Panc1 (cell line): ENCODE results near the gene FRMD4A. TPM values are rescaled to one million over a fixed set of nuclear protein-coding genes. Genes with fewer than 3 reads are reported as not detected.

Source experiments
- ATAC-seq: fragments of 200-7000 bp; cut with Tn5 transposase; 2 replicates; pipeline ENCODE4 v1.9.1; 2020; ENCODE audit warnings: mild to moderate bottlenecking, moderate library complexity
- BruUV-seq: library from RNA; stranded (reverse); fragments of 400-500 nt; replicated peaks from 2 replicates; lab custom pipeline; 2021; lab: Mats Ljungman, UMichigan
- CTCF ChIA-PET: fragments of 300-600 bp; sonication (Branson Sonifier 250); formaldehyde crosslinking; loops from one replicate; lab custom pipeline; 2022; ENCODE audit warnings: antibody characterized with exemption; lab: Charles Lee
- POLR2A ChIA-PET: fragments of 300-600 bp; sonication (Branson Sonifier 250); formaldehyde crosslinking; loops from one replicate; lab custom pipeline; 2022; ENCODE audit warnings: antibody characterized with exemption; lab: Charles Lee
- DNase-seq: peaks from one replicate; pipeline ENCODE4 v3.0.0-alpha.2; 2010; ENCODE audit warnings: low read depth, low spot score
- H3K27ac ChIP-seq: 2 replicates; pipeline ENCODE4 v1.5.1; 2011; ENCODE audit warnings: mild to moderate bottlenecking, low read length, inconsistent platforms
- H3K27me3 ChIP-seq: fragments of 200-500 bp; sonication (Bioruptor generic); 2 replicates; pipeline ENCODE4 v1.6.0; 2014; ENCODE audit warnings: low read length, inconsistent platforms; ENCODE audit not compliant: control insufficient read depth, insufficient read depth
- H3K36me3 ChIP-seq: fragments of 200-500 bp; sonication (Bioruptor generic); 2 replicates; pipeline ENCODE4 v1.5.1; 2014; ENCODE audit warnings: inconsistent platforms, mild to moderate bottlenecking, low read length, moderate library complexity; ENCODE audit not compliant: control insufficient read depth, insufficient read depth
- H3K4me1 ChIP-seq: 2 replicates; pipeline ENCODE4 v1.5.1; 2011; ENCODE audit warnings: inconsistent platforms, mild to moderate bottlenecking, low read length, moderate library complexity; ENCODE audit not compliant: control insufficient read depth, insufficient read depth
- H3K4me3 ChIP-seq, 2 experiments: 2 replicates each; pipeline ENCODE4 v1.5.1; 2011 to 2012; ENCODE audit warnings: low read depth in 2 of 2, low read length in 2 of 2, mild to moderate bottlenecking in 2 of 2, inconsistent platforms in 1 of 2, moderate library complexity in 1 of 2
- H3K9me3 ChIP-seq: fragments of 200-500 bp; sonication (Bioruptor generic); 2 replicates; pipeline ENCODE4 v1.5.1; 2014; ENCODE audit warnings: low read depth, mild to moderate bottlenecking, inconsistent platforms, low read length, moderate library complexity; ENCODE audit not compliant: control insufficient read depth, insufficient read depth
- POLR2AphosphoS5 ChIP-seq: IDR thresholded peaks from 2 replicates; pipeline ENCODE4 v1.6.1; 2012; ENCODE audit warnings: mild to moderate bottlenecking, low read depth, low read length, moderate library complexity
- REST ChIP-seq, 2 experiments: IDR thresholded peaks; 2 replicates each; pipeline ENCODE4 v1.6.1; 2011 to 2012; ENCODE audit warnings: low read depth in 2 of 2, control low read depth in 1 of 2, low read length in 1 of 2, mild to moderate bottlenecking in 1 of 2, moderate library complexity in 1 of 2; ENCODE audit not compliant: insufficient read depth in 1 of 2
- SIN3A ChIP-seq: IDR thresholded peaks from 2 replicates; pipeline ENCODE4 v1.6.1; 2012; ENCODE audit warnings: low read depth, mild to moderate bottlenecking, low read length, moderate library complexity, borderline replicate concordance; ENCODE audit not compliant: insufficient read depth
- TCF7L2 ChIP-seq: IDR thresholded peaks from 2 replicates; pipeline ENCODE4 v1.6.1; 2011; ENCODE audit warnings: mild to moderate bottlenecking, low read depth, low read length, inconsistent platforms
- in situ Hi-C: cut with HindIII; loops from 2 replicates; pipeline ENCODE4 v1.10.0; 2016; ENCODE audit warnings: low sequenced_read_pairs, low pct_unique_long_range_greater_than_20kb
- intact Hi-C: fragments of 100-400 bp; cut with micrococcal nuclease; formaldehyde crosslinking; loops from one replicate; pipeline ENCODE4 v1.10.0; 2022; ENCODE audit not compliant: unreplicated experiment
- total RNA-seq: library from RNA; stranded (reverse); gene quantifications from one replicate; pipeline ENCODE4 v1.2.1, GENCODE V29; 2021; ENCODE audit not compliant: unreplicated experiment
- TF ChIP-seq, protein P1 (sequence below): fragments of 450-650 bp; IDR thresholded peaks from 2 replicates; pipeline ENCODE4 v1.5.1; 2017; ENCODE audit warnings: mild to moderate bottlenecking

FRMD4A gene
- total RNA-seq, 1 experiment from 2014 or later: 7.1 TPM

DNA sequence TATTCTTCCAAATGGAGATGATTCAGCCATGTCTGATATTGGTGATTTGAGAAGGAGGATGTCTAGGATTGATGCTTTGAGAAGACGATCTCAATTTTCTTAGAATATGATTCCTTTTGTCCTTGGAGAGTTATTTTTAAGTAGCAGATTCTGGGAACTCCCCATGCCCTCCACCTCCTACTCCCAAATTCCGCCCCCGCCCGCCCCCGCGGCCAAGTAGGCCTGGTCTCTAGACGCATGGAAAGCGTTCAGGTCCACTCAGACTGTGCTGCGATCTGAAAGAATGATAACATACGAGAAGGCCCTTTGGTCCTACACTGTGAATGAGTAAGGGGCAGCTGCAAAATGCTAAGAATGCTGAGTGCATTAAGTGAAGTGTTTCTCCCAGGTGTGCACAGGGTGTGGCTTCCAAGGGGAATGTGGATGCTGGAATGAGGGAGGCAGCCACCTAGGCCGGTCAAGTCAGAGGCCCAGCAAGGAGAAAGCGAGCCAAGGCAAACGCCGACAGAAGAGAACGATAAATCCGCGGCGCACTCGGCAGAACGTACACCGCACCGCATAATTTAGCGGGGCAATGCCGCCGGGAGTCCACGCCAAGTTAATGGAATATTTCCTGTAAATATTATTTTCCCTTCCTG lies 601.7 kb downstream of the FRMD4A start:
- ATAC-seq: no peak
- no peak for DNase-seq
- intact Hi-C loops: no loop called here

DNA sequence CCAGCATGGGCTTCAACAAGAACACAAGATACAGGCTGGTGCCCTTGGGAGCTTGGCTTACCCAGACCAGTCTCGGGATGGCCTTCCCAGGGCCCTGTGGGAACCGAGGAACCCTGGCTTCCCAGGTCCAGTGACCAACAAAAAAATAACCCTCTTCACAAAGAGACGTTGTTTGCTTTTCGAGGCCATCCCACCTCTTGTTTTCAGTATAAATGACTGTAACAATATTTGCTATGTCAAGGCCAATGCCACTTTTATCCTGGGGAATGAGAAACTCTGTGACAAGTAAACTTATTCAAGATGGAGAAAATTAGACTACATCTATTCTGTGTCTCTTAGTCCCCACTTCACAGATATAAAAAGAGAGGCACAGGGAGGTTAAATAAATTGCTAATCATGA lies 605.1 kb downstream of the FRMD4A start:
- Histone ChIP-seq H3K27ac (no peak overlapping the region), H3K27me3 (no peaks in the 10 kb centered on the region), H3K36me3 (no peaks in the 10 kb centered on the region), H3K9me3 (no peaks in the 10 kb centered on the region), H3K4me3 (no peak overlapping the region), H3K4me1 (no peaks in the 10 kb centered on the region)
- ATAC-seq (no peak), DNase-seq (no peak)
- BruUV-seq: no TSS peak
- in situ Hi-C loops: no loop called here
- intact Hi-C loops: no loop called here
- TF ChIP-seq, protein P1, sequence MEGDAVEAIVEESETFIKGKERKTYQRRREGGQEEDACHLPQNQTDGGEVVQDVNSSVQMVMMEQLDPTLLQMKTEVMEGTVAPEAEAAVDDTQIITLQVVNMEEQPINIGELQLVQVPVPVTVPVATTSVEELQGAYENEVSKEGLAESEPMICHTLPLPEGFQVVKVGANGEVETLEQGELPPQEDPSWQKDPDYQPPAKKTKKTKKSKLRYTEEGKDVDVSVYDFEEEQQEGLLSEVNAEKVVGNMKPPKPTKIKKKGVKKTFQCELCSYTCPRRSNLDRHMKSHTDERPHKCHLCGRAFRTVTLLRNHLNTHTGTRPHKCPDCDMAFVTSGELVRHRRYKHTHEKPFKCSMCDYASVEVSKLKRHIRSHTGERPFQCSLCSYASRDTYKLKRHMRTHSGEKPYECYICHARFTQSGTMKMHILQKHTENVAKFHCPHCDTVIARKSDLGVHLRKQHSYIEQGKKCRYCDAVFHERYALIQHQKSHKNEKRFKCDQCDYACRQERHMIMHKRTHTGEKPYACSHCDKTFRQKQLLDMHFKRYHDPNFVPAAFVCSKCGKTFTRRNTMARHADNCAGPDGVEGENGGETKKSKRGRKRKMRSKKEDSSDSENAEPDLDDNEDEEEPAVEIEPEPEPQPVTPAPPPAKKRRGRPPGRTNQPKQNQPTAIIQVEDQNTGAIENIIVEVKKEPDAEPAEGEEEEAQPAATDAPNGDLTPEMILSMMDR: no peak
- TF ChIP-seq TCF7L2 (no peak), POLR2AphosphoS5 (no peak), REST (IDR thresholded peaks at IDR 0.05; ENCODE audit: insufficient read depth in 1 of 2, low read depth in 2 of 2, low read length in 1 of 2) (no peak), SIN3A (no peak)
- ChIA-PET CTCF (no interaction called here), POLR2A (no interaction called here)

More for the DNA sequence above, 601.7 kb downstream of the FRMD4A start:
- Histone ChIP-seq H3K27me3 (no peaks in the 10 kb centered on the region), H3K9me3 (no peaks in the 10 kb centered on the region), H3K4me3 (no peak overlapping the region), H3K27ac (no peak overlapping the region), H3K36me3 (no peaks in the 10 kb centered on the region), H3K4me1 (no peaks in the 10 kb centered on the region)
- POLR2A ChIA-PET: no interaction called here
- BruUV-seq: no TSS peak
- in situ Hi-C loops: no loop called here
- TF ChIP-seq REST (IDR thresholded peaks at IDR 0.05; ENCODE audit: insufficient read depth in 1 of 2, low read depth in 2 of 2, low read length in 1 of 2) (no peak), SIN3A (no peak), TCF7L2 (no peak), POLR2AphosphoS5 (no peak)
- TF ChIP-seq, protein P1: no peak
- CTCF ChIA-PET: no interaction called here
